K562 (cell line): ENCODE measurements around the gene RRM2. TPM values are rescaled to one million over a fixed set of nuclear protein-coding genes. Genes with fewer than 3 reads are reported as not detected.
A peak's percentile ranks its signal among the peaks of the same experiment; 100 is the strongest.

Experiments
- ARID4B ChIP-seq: sonication (generic); formaldehyde crosslinking; IDR thresholded peaks from 2 replicates; pipeline ENCODE4 v1.8.0; 2022; ENCODE audit warnings: mild to moderate bottlenecking, missing genetic modification reagents
- CBFB ChIP-seq: sonication (generic); formaldehyde crosslinking; IDR thresholded peaks from 2 replicates; pipeline ENCODE4 v1.4.0; 2020; ENCODE audit warnings: mild to moderate bottlenecking, missing genetic modification reagents
- CC2D1A ChIP-seq: fragments of 450-650 bp; IDR thresholded peaks from 2 replicates; pipeline ENCODE4 v1.6.1; 2017; ENCODE audit warnings: mild to moderate bottlenecking
- CXXC5 ChIP-seq: fragments of 250-450 bp; sonication (Bioruptor Pico); IDR thresholded peaks from 2 replicates; pipeline ENCODE4 v1.8.0; 2022; ENCODE audit warnings: inconsistent platforms, mild to moderate bottlenecking, moderate library complexity
- EP400 ChIP-seq: fragments of 450-650 bp; IDR thresholded peaks from 2 replicates; pipeline ENCODE4 v1.6.1; 2017; ENCODE audit warnings: antibody characterized with exemption, mild to moderate bottlenecking, moderate library complexity
- GATAD2B ChIP-seq: fragments of 450-650 bp; IDR thresholded peaks from 2 replicates; pipeline ENCODE4 v1.6.1; 2017; ENCODE audit warnings: mild to moderate bottlenecking, borderline replicate concordance
- HDAC6 ChIP-seq: IDR thresholded peaks from 2 replicates; pipeline ENCODE4 v1.6.1; 2012; ENCODE audit warnings: low read depth, mild to moderate bottlenecking, control low read depth, inconsistent platforms, low read length, moderate library complexity
- KLF13 ChIP-seq: fragments of 450-650 bp; IDR thresholded peaks from 2 replicates; pipeline ENCODE4 v1.6.1; 2016; ENCODE audit warnings: missing genetic modification characterization, low read depth, mild to moderate bottlenecking, missing compliant biosample characterization, moderate library complexity, borderline replicate concordance
- MAX ChIP-seq: sonication (generic); formaldehyde crosslinking; IDR thresholded peaks from 2 replicates; pipeline ENCODE4 v1.9.0; 2022; ENCODE audit warnings: mild to moderate bottlenecking, missing genetic modification reagents
- NFE2L1 ChIP-seq: fragments of 450-650 bp; IDR thresholded peaks from 2 replicates; pipeline ENCODE4 v1.6.1; 2016; ENCODE audit warnings: missing genetic modification characterization, low read depth, mild to moderate bottlenecking, missing compliant biosample characterization, moderate library complexity, borderline replicate concordance
- NR2F6 ChIP-seq: fragments of 450-650 bp; formaldehyde crosslinking; IDR thresholded peaks from 2 replicates; pipeline ENCODE4 v1.4.0; 2020; ENCODE audit warnings: mild to moderate bottlenecking
- POLR2G ChIP-seq: fragments of 200-400 bp; formaldehyde crosslinking; IDR thresholded peaks from 2 replicates; pipeline ENCODE4 v1.6.1; 2017; ENCODE audit warnings: low read depth, mild to moderate bottlenecking, antibody characterized with exemption, low read length, moderate library complexity
- PTBP1 ChIP-seq: fragments of 200-400 bp; formaldehyde crosslinking; IDR thresholded peaks from 2 replicates; pipeline ENCODE4 v1.6.1; 2017; ENCODE audit warnings: low read depth, low read length
- PYGO2 ChIP-seq: fragments of 450-650 bp; IDR thresholded peaks from 2 replicates; pipeline ENCODE4 v1.6.1; 2016; ENCODE audit warnings: mild to moderate bottlenecking, missing genetic modification characterization, moderate library complexity, missing compliant biosample characterization
- SIN3B ChIP-seq: fragments of 450-650 bp; IDR thresholded peaks from 2 replicates; pipeline ENCODE4 v1.6.1; 2017; ENCODE audit warnings: low read depth, mild to moderate bottlenecking, moderate library complexity
- SMARCE1 ChIP-seq: fragments of 450-650 bp; IDR thresholded peaks from 2 replicates; pipeline ENCODE4 v1.7.1; 2016; ENCODE audit warnings: mild to moderate bottlenecking
- TAF9B ChIP-seq: fragments of 450-650 bp; IDR thresholded peaks from 2 replicates; pipeline ENCODE4 v1.6.1; 2018; ENCODE audit warnings: mild to moderate bottlenecking; ENCODE audit not compliant: partially characterized antibody
- XRCC4 ChIP-seq: IDR thresholded peaks from one replicate; pipeline ENCODE4 v1.6.1; 2011; ENCODE audit not compliant: insufficient read depth, insufficient read length; ENCODE audit errors: extremely low read depth
- ZNF511 ChIP-seq: sonication (generic); formaldehyde crosslinking; IDR thresholded peaks from 2 replicates; pipeline ENCODE4 v1.8.0; 2022; ENCODE audit warnings: mild to moderate bottlenecking, missing genetic modification reagents
- polyA plus RNA-seq, 8 experiments: library from polyadenylated mRNA; depleted of rRNA in 4 of 8; stranded (reverse) in 5 of 8; unstranded in 3 of 8; fragments of >200 nt; fragmentation: Nextera tagmentation in 2 of 8; fragmentation: Illumina TruSeq in 1 of 8; extraction: Ambion mirVana in 2 of 8; extraction: Trizol in 1 of 8; gene quantifications; 2 replicates each; pipeline versions ENCODE4 v1.2.1 to v1.2.3, GENCODE V29; 2011 to 2014; ENCODE audit warnings: inconsistent platforms in 1 of 8, missing spikeins in 1 of 8
- total RNA-seq, 7 experiments: library from RNA; depleted of rRNA in 6 of 7; stranded (reverse); fragments of >200 nt in 6 of 7; fragmentation: Illumina TruSeq in 2 of 7; extraction: Trizol in 2 of 7; gene quantifications; 2 replicates each; pipeline versions ENCODE4 v1.2.1 to v1.2.3, GENCODE V29; 2011 to 2021; ENCODE audit warnings: low replicate concordance in 1 of 7

Gene RRM2
- total and polyA plus RNA-seq, 9 of the 15 experiments (the other 6 are each of a cell fraction or from before 2014, with no cell fraction given), result 50.1 to 244 (median 128) TPM

GRCh38 chr2:10122500-10123280 is at the start of gene RRM2 (continued):
- TF ChIP-seq KLF13 (tag) (0 out of 2 replicates have a peak, but pooled peaks have one; percentile 17), SMARCE1 (no peak), SIN3B (peak; percentile 78; the same call in 1 of the 2 replicates), CXXC5 (CRISPR knock-in tag) (peak; percentile 43; the same call in 1 of the 2 replicates), CC2D1A (peak; percentile 93), GATAD2B (peak; percentile 48), HDAC6 (no peak), CBFB (peak; percentile 85; the same call in 1 of the 2 replicates), ZNF511 (peak; percentile 63; the same call in 1 of the 2 replicates), NFE2L1 (tag) (no peak), EP400 (peak; percentile 92), PTBP1 (peak; percentile 67; the same call in 1 of the 2 replicates), POLR2G (peak; percentile 95), PYGO2 (tag) (no peak), XRCC4 (no peak), TAF9B (peak; percentile 78), NR2F6 (CRISPR knock-in tag) (no peak), ARID4B (peak; percentile 99), MAX (CRISPR knock-in tag) (peak; percentile 79)
